ENCODE data around the gene YPEL5. TPM values are rescaled to one million over a fixed set of nuclear protein-coding genes. Genes with fewer than 3 reads are reported as not detected.
"Not testable (repeated sequence)": the region's sequence is repeated elsewhere in the genome, so short reads cannot be mapped to it uniquely, and the experiment has no call there.

Gene YPEL5
- total RNA-seq (2022) (43.6 and 50.9 TPM in 2 replicates), Bru-seq, nascent RNA (percentile 85 among the genes with signal in this experiment), BruChase-seq, experiment 1, labeled RNA remaining after a 2-hour chase (percentile 88 among the genes with signal in this experiment), BruChase-seq, experiment 2, labeled RNA remaining after a 6-hour chase (percentile 92 among the genes with signal in this experiment)
- long read RNA-seq, transcript YPEL5-201 (3 exons, 2,182 nt), result major isoform, 83 of 106 reads
- long read RNA-seq, transcript YPEL5-202 (4 exons, 2,499 nt), result minor isoform, 8 of 106 reads
- long read RNA-seq, partial matches to known transcripts, result 0 of 106 reads
- long read RNA-seq, other reads (novel, unspliced or antisense), result 13 of 106 reads

DNA sequence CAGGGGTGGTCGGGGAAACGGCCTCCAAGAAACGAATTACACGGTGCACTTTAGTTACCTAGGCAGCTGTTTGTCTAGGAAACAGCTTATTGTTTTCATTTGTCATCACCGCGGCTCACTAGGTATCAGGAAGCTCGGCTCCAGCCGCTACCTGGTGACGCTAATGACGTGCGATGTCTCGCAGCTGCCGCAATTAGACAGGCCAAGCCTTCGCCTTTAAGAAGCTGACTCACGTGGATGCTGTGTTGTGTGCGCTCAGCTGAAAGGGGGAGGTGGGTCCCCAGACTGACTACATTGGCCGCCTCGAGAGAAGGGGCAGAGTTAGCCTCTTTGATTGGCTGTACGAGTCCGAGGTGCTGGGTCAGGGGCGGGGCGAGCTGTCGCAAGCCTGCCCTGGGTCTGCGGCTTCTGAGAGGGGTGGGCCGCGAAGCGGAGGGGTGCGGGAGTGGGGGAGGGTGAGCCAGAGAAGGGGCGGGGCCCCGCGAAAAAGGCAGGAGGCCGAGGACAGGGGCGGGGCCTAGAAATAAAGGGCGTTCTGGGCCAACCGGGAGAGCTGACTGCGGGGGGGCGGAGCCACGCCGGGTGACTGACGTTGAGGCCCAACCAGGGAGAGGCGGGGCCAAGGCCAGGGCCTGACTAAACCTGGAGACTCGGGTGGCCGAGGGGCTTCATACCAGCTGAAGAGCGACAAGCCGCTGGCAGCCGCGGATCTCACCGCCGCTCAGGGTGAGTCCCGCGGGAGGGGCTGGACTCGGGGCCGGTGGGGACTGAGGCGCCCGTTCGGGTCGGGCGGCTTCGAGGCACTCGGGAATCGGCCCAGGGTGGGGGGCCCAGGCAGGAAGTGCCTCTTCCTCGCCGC, at the start of gene YPEL5:
YPEL5 (plus strand) TSS at position 671 of the 859 bp plus-strand sequence. CDS start 9,645 bp downstream, outside the sequence.
- BruUV-seq (replicated peaks), result no TSS peak
- Histone ChIP-seq H3K9me3 (no peaks in the 10 kb centered on the region), H3K27me3 (replicated peaks; ENCODE audit: control insufficient read depth, insufficient read depth, low read length) (no peaks in the 10 kb centered on the region), H3K4me3 (ENCODE audit: low read depth, low read length) (peak within 1 kb of the TSS; percentile 69), H3K36me3 (ENCODE audit: control insufficient read depth, insufficient read depth, low read length) (no peaks in the 10 kb centered on the region), H3K4me1 (peaks cover 38% of the 10 kb centered on the region)
- H3K4me1 Mint-ChIP-seq (ENCODE audit: low read depth, unreplicated experiment), result peaks cover 29% of the 10 kb centered on the region
- H3K4me3 Mint-ChIP-seq (ENCODE audit: unreplicated experiment), result peak within 1 kb of the TSS; percentile 80
- intact Hi-C loops (cut with micrococcal nuclease; ENCODE audit: unreplicated experiment), result loop anchor here (1.0 to 5.0 kb wide), 3 partner anchors 10 to 366 kb away; no protein-coding TSS in a partner anchor
- peaks cover 4% of the 10 kb centered on the region for H3K27me3 Mint-ChIP-seq (ENCODE audit: insufficient read depth, unreplicated experiment)
- ChIA-PET POLR2A (interaction anchor here (0.6 to 1.1 kb wide), 8 partner anchors 9 to 565 kb away, joined by 3 to 12 read pairs (median 4); no protein-coding TSS in a partner anchor), CTCF (interaction anchor here (0.6 to 3.6 kb wide), 7 partner anchors 18 to 1844 kb away, joined by 3 to 23 read pairs (median 3); no protein-coding TSS in a partner anchor)
- no peaks in the 10 kb centered on the region for H3K9me3 Mint-ChIP-seq (ENCODE audit: unreplicated experiment)
- H3K36me3 Mint-ChIP-seq (ENCODE audit: insufficient read depth, unreplicated experiment), result peaks cover 6% of the 10 kb centered on the region
- TF ChIP-seq, protein P1, sequence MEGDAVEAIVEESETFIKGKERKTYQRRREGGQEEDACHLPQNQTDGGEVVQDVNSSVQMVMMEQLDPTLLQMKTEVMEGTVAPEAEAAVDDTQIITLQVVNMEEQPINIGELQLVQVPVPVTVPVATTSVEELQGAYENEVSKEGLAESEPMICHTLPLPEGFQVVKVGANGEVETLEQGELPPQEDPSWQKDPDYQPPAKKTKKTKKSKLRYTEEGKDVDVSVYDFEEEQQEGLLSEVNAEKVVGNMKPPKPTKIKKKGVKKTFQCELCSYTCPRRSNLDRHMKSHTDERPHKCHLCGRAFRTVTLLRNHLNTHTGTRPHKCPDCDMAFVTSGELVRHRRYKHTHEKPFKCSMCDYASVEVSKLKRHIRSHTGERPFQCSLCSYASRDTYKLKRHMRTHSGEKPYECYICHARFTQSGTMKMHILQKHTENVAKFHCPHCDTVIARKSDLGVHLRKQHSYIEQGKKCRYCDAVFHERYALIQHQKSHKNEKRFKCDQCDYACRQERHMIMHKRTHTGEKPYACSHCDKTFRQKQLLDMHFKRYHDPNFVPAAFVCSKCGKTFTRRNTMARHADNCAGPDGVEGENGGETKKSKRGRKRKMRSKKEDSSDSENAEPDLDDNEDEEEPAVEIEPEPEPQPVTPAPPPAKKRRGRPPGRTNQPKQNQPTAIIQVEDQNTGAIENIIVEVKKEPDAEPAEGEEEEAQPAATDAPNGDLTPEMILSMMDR (IDR thresholded peaks at IDR 0.05; ENCODE audit: insufficient read depth in 1 of 2, low read depth in 1 of 2, low read length in 1 of 2, severe bottlenecking in 1 of 2, unreplicated experiment in 1 of 2), result no peak
- DNase-seq, result peak; percentile 99
- H3K27ac Mint-ChIP-seq (ENCODE audit: unreplicated experiment), result peak within 1 kb of the TSS; percentile 89

DNA sequence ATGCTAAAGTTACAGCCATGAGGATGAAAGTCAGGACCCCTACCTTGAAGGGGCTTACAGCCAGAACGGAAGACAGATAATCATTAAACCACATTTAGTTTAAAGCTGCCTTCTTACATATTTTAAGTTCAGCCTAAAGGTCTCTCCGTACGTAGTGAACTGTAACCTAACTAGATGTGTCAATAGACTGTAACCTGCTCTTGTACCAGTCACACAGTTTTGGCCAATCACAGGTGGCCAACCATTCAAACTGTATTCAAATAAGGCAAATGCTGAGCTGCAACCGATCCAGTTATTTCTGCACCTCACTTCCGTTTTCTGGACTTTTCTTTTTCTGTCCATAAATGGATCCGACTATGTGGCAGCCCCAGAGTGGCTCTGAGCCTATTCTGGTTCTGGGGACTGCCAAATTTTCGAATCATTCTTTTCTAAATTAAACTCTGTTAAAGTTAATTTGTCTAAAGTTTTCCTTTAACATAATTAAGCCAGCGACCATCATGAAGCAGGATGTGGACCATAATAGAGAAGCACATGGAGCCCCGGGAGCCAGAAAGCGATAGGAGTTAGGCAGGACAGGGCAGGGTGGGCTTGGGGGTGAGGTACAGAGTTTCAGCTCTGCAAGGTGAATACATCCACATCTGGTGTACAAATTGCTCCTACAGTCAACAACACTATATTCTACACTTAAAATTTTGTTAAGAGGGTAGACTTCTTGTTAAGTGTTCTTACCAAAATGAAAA, 48.4 kb upstream of the YPEL5 start:
- H3K4me1 Mint-ChIP-seq (ENCODE audit: low read depth, unreplicated experiment), result no peaks in the 10 kb centered on the region
- no peaks in the 10 kb centered on the region for H3K4me1 ChIP-seq
- no peak overlapping the region for H3K4me3 Mint-ChIP-seq (ENCODE audit: unreplicated experiment)
- CTCF ChIA-PET, result no interaction called here
- H3K9me3 ChIP-seq, result no peaks in the 10 kb centered on the region; the same call in 1 of the 2 replicates
- TF ChIP-seq, protein P1 (IDR thresholded peaks at IDR 0.05; ENCODE audit: insufficient read depth in 1 of 2, low read depth in 1 of 2, low read length in 1 of 2, severe bottlenecking in 1 of 2, unreplicated experiment in 1 of 2), result no peak
- H3K36me3 Mint-ChIP-seq (ENCODE audit: insufficient read depth, unreplicated experiment), result no peaks in the 10 kb centered on the region
- H3K27ac Mint-ChIP-seq (ENCODE audit: unreplicated experiment), result no peak overlapping the region
- no TSS peak for BruUV-seq (replicated peaks)
- no peaks in the 10 kb centered on the region for H3K36me3 ChIP-seq (ENCODE audit: control insufficient read depth, insufficient read depth, low read length)
- H3K27me3 ChIP-seq (replicated peaks; ENCODE audit: control insufficient read depth, insufficient read depth, low read length), result 0 out of 2 replicates have a peak, but pooled peaks cover 1% of the 10 kb centered on the region
- no peak for DNase-seq
- no peaks in the 10 kb centered on the region for H3K9me3 Mint-ChIP-seq (ENCODE audit: unreplicated experiment)
- H3K4me3 ChIP-seq (ENCODE audit: low read depth, low read length), result no peak overlapping the region
- POLR2A ChIA-PET, result no interaction called here
- peaks cover 25% of the 10 kb centered on the region for H3K27me3 Mint-ChIP-seq (ENCODE audit: insufficient read depth, unreplicated experiment)
- intact Hi-C loops (cut with micrococcal nuclease; ENCODE audit: unreplicated experiment), result no loop called here

DNA sequence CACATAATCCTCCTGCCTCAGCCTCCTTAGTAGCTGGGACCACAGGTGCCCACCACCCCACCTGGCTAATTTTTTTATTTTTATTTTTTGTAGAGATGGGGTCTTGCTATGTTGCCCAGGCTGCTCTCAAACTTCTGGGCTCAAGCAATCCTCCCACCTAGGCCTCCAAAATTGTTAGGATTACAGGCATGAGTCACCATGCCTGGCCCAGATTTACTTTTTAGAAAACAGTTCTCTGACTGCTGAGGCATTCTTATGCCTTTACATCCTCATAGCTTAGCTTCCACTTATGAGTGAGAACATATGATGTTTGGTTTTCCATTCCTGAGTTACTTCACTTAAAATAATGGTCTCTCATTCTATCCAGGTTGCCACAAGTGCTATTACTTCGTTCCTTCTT, 47.4 kb upstream of the YPEL5 start:
- peaks cover 28% of the 10 kb centered on the region for H3K27me3 Mint-ChIP-seq (ENCODE audit: insufficient read depth, unreplicated experiment)
- POLR2A ChIA-PET; H3K9me3 ChIP-seq; intact Hi-C loops (cut with micrococcal nuclease; ENCODE audit: unreplicated experiment); H3K9me3 Mint-ChIP-seq (ENCODE audit: unreplicated experiment); DNase-seq; H3K4me3 Mint-ChIP-seq (ENCODE audit: unreplicated experiment); H3K4me1 Mint-ChIP-seq (ENCODE audit: low read depth, unreplicated experiment); H3K27ac Mint-ChIP-seq (ENCODE audit: unreplicated experiment); BruUV-seq (replicated peaks); H3K4me1 ChIP-seq; H3K36me3 ChIP-seq (ENCODE audit: control insufficient read depth, insufficient read depth, low read length); CTCF ChIA-PET; H3K4me3 ChIP-seq (ENCODE audit: low read depth, low read length); H3K27me3 ChIP-seq (replicated peaks; ENCODE audit: control insufficient read depth, insufficient read depth, low read length); H3K36me3 Mint-ChIP-seq (ENCODE audit: insufficient read depth, unreplicated experiment): not testable (repeated sequence)

DNA sequence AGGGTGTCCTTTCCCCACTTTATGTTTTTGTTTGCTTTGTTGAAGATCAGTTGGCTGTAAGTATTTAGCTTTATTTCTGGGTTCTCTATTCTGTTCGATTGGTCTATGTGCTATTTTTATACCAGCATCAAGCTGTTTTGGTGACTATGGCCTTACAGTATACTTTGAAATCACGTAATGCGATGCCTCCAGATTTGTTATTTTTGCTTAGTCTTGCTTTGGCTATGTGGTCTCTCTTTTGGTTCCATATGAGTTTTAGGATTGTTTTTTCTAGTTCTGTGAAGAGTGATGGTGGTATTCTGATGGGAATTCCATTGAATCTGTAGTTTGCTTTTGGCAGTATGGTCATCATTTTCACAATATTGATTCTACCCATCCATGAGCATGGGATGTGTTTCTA, 46.1 kb upstream of the YPEL5 start:
- H3K27me3 Mint-ChIP-seq (ENCODE audit: insufficient read depth, unreplicated experiment), result peaks cover 26% of the 10 kb centered on the region
- H3K36me3 ChIP-seq (ENCODE audit: control insufficient read depth, insufficient read depth, low read length); H3K4me1 Mint-ChIP-seq (ENCODE audit: low read depth, unreplicated experiment); H3K27me3 ChIP-seq (replicated peaks; ENCODE audit: control insufficient read depth, insufficient read depth, low read length); POLR2A ChIA-PET; H3K4me1 ChIP-seq; DNase-seq; H3K9me3 ChIP-seq; BruUV-seq (replicated peaks); H3K36me3 Mint-ChIP-seq (ENCODE audit: insufficient read depth, unreplicated experiment); intact Hi-C loops (cut with micrococcal nuclease; ENCODE audit: unreplicated experiment); H3K9me3 Mint-ChIP-seq (ENCODE audit: unreplicated experiment); H3K4me3 ChIP-seq (ENCODE audit: low read depth, low read length); H3K4me3 Mint-ChIP-seq (ENCODE audit: unreplicated experiment); H3K27ac Mint-ChIP-seq (ENCODE audit: unreplicated experiment): not testable (repeated sequence)
- CTCF ChIA-PET, result interaction anchor here (1.4 kb wide), 1 partner anchor 611 kb away, joined by 4 read pairs; no protein-coding TSS in a partner anchor

Measured in Caco-2 (cell line).